Neural progenitor cell (in vitro differentiated cells): ENCODE measurements around the gene NPR2.

ENCODE experiments used
- EZH2 ChIP-seq: fragments of 200-600 bp; sonication (generic); IDR thresholded peaks from 2 replicates; pipeline ENCODE4 v1.6.1; 2017; ENCODE audit warnings: antibody characterized with exemption, mild to moderate bottlenecking, moderate library complexity
- EZH2phosphoT487 ChIP-seq: fragments of 200-600 bp; sonication (generic); IDR thresholded peaks from 2 replicates; pipeline ENCODE4 v1.6.1; 2017; ENCODE audit warnings: antibody characterized with exemption
- TF ChIP-seq, protein P1 (sequence below): fragments of 200-600 bp; sonication (generic); IDR thresholded peaks from 2 replicates; pipeline ENCODE4 v1.5.1; 2017; ENCODE audit warnings: antibody characterized with exemption, mild to moderate bottlenecking

GRCh38 chr9:35840881-35841644 is 49.7 kb downstream of the NPR2 start:
- TF ChIP-seq, protein P1, sequence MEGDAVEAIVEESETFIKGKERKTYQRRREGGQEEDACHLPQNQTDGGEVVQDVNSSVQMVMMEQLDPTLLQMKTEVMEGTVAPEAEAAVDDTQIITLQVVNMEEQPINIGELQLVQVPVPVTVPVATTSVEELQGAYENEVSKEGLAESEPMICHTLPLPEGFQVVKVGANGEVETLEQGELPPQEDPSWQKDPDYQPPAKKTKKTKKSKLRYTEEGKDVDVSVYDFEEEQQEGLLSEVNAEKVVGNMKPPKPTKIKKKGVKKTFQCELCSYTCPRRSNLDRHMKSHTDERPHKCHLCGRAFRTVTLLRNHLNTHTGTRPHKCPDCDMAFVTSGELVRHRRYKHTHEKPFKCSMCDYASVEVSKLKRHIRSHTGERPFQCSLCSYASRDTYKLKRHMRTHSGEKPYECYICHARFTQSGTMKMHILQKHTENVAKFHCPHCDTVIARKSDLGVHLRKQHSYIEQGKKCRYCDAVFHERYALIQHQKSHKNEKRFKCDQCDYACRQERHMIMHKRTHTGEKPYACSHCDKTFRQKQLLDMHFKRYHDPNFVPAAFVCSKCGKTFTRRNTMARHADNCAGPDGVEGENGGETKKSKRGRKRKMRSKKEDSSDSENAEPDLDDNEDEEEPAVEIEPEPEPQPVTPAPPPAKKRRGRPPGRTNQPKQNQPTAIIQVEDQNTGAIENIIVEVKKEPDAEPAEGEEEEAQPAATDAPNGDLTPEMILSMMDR: no peak
- no peak for TF ChIP-seq EZH2
- TF ChIP-seq EZH2phosphoT487: no peak
